ENCODE measurements around the gene CFAP299. TPM values are rescaled to one million over a fixed set of nuclear protein-coding genes. Genes with fewer than 3 reads are reported as not detected.

CFAP299 gene
- total RNA-seq, 4 donors from 2014 or later: not detected

GRCh38 chr4:80360084-80360483, 24.6 kb downstream of the CFAP299 start:
- no peaks in the 10 kb centered on the region for H3K36me3 ChIP-seq
- no peaks in the 10 kb centered on the region for H3K4me1 ChIP-seq
- H3K4me3 ChIP-seq: no peak overlapping the region
- no peak overlapping the region for H3K27ac ChIP-seq
- no peak for DNase-seq
- no peak for TF ChIP-seq POLR2A (IDR thresholded peaks at IDR 0.05)
- TF ChIP-seq, protein P1, sequence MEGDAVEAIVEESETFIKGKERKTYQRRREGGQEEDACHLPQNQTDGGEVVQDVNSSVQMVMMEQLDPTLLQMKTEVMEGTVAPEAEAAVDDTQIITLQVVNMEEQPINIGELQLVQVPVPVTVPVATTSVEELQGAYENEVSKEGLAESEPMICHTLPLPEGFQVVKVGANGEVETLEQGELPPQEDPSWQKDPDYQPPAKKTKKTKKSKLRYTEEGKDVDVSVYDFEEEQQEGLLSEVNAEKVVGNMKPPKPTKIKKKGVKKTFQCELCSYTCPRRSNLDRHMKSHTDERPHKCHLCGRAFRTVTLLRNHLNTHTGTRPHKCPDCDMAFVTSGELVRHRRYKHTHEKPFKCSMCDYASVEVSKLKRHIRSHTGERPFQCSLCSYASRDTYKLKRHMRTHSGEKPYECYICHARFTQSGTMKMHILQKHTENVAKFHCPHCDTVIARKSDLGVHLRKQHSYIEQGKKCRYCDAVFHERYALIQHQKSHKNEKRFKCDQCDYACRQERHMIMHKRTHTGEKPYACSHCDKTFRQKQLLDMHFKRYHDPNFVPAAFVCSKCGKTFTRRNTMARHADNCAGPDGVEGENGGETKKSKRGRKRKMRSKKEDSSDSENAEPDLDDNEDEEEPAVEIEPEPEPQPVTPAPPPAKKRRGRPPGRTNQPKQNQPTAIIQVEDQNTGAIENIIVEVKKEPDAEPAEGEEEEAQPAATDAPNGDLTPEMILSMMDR (IDR thresholded peaks at IDR 0.05): no peak
- H3K9me3 ChIP-seq: no peaks in the 10 kb centered on the region
- no peaks in the 10 kb centered on the region for H3K27me3 ChIP-seq

DNA sequence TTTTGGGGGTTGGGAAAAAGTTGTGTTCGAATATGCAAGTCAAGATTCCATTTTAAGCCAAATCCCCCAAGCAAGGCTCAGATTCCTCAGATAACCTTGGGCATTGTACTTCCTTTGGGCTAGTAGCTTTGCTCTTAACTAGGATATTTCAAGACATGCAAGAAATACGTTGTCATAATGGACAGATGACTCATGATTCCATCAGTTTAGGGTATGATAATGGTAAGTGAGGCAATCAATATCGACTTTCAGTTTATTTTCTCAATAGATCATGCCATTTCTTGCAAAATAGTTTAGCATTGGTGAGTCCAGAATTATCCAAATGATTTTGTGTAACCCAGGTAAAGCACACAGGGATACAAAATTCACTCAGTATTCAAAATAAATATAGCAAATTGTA, 25.4 kb downstream of the CFAP299 start:
- H3K9me3 ChIP-seq: no peaks in the 10 kb centered on the region
- H3K4me3 ChIP-seq: no peak overlapping the region
- no peaks in the 10 kb centered on the region for H3K27me3 ChIP-seq
- DNase-seq: no peak
- TF ChIP-seq POLR2A (IDR thresholded peaks at IDR 0.05): no peak
- TF ChIP-seq, protein P1 (IDR thresholded peaks at IDR 0.05): no peak
- no peaks in the 10 kb centered on the region for H3K4me1 ChIP-seq
- no peaks in the 10 kb centered on the region for H3K36me3 ChIP-seq
- H3K27ac ChIP-seq: no peak overlapping the region

- Histone ChIP-seq H3K9me3 (no peaks in the 10 kb centered on the region), H3K4me3 (no peak overlapping the region), H3K27ac (no peak overlapping the region), H3K4me1 (no peaks in the 10 kb centered on the region), H3K36me3 (no peaks in the 10 kb centered on the region), H3K27me3 (no peaks in the 10 kb centered on the region)
- no peak for TF ChIP-seq POLR2A (IDR thresholded peaks at IDR 0.05)
- TF ChIP-seq, protein P1 (IDR thresholded peaks at IDR 0.05): peak in 5 of 6 experiments; percentile 18 to 58 (median 43)
- no peak for DNase-seq
These were observed 25.9 kb downstream of the CFAP299 start for GRCh38 chr4:80361329-80361900.

DNA sequence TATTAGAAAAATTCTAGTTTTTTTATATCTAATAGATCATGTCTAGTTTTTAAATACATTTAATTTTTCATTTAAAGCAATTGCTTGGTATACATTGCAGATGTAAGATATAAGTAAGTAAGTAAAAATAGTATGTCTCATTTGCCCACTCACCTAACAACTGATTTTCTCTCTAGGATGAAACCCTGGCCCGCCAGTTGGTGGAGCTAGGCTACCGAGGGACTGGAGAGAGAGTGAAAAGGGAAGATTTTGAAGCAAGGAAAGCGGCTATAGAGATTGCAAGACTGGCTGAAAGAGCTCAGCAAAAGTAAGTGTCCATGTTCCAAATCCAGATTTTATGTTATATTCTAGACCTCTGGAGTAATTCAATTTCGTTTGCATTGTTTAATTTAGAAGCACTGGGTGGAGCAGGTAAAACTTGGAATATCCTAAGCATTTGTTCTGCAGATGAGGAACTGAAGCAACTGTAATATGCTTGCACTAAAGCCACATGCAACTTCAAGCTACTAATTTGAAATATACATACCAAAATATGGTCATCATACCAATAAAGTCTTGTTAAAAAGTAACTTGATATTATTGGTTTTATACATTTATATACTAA, 27.1 kb downstream of the CFAP299 start:
- DNase-seq: peak in 2 of 3 donors; percentile 26 to 67
- H3K36me3 ChIP-seq: no peaks in the 10 kb centered on the region
- H3K4me3 ChIP-seq: no peak overlapping the region
- no peaks in the 10 kb centered on the region for H3K27me3 ChIP-seq
- no peak for TF ChIP-seq POLR2A (IDR thresholded peaks at IDR 0.05)
- TF ChIP-seq, protein P1 (IDR thresholded peaks at IDR 0.05): peak in 4 of 6 experiments; percentile 42 to 56 (median 51)
- no peak overlapping the region for H3K27ac ChIP-seq
- H3K9me3 ChIP-seq: no peaks in the 10 kb centered on the region
- no peaks in the 10 kb centered on the region for H3K4me1 ChIP-seq

DNA sequence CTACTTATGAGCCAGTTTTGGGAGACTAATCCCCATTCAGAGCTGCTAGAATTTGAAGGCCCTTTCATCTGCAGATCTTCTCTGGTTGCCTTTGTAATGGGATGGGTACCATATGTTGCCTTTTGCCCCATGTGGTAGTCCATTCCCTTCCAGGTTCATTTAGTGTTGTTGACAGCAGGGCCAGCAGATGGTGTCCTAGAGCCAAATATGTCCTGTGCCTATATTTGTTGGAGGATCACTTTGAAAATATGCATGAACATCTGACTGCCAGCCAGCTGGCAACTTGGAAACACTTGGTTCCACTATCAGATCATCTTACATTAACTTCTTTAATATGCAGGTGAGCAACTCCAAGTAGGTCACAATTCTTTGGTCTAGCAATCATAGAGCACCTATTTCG, 30.4 kb downstream of the CFAP299 start:
- DNase-seq: peak; percentile 48 to 83 (median 49)
- H3K36me3 ChIP-seq: no peaks in the 10 kb centered on the region
- peaks cover 0 to 6% (median 0%) of the 10 kb centered on the region in 4 donors for H3K9me3 ChIP-seq
- no peaks in the 10 kb centered on the region for H3K27me3 ChIP-seq
- no peak overlapping the region for H3K4me3 ChIP-seq
- no peak for TF ChIP-seq POLR2A (IDR thresholded peaks at IDR 0.05)
- TF ChIP-seq, protein P1 (IDR thresholded peaks at IDR 0.05): peak; percentile 11 to 77 (median 66)
- no peaks in the 10 kb centered on the region for H3K4me1 ChIP-seq
- no peak overlapping the region for H3K27ac ChIP-seq

Measured in Peyer's patch (tissue), 4 donors.